Astrocyte (in vitro differentiated cells and primary cell): ENCODE results near the gene NAV2. TPM values are rescaled to one million over a fixed set of nuclear protein-coding genes. Genes with fewer than 3 reads are reported as not detected.

ENCODE experiments used
- DNase-seq: peaks from one replicate; pipeline ENCODE4 v3.0.0-alpha.2; 2010; ENCODE audit warnings: low read depth
- FAIRE-seq: peaks from 2 replicates; lab custom pipeline; 2011; peaks lifted over from hg19 to GRCh38; lab: Jason Lieb, UNC
- H2AFZ ChIP-seq: 2 replicates; pipeline ENCODE4 v1.6.0; 2012; ENCODE audit warnings: low read depth, low read length, inconsistent platforms
- H3K27ac ChIP-seq: 2 replicates; pipeline ENCODE4 v1.5.1; 2011; ENCODE audit warnings: low read depth, low read length, inconsistent platforms
- H3K27me3 ChIP-seq: 2 replicates; pipeline ENCODE4 v1.6.0; 2011; ENCODE audit warnings: low read length, inconsistent platforms; ENCODE audit not compliant: insufficient read depth
- H3K36me3 ChIP-seq: 2 replicates; pipeline ENCODE4 v1.5.1; 2011; ENCODE audit warnings: low read length, inconsistent platforms; ENCODE audit not compliant: insufficient read depth
- H3K4me1 ChIP-seq: 2 replicates; pipeline ENCODE4 v1.5.1; 2011; ENCODE audit warnings: low read length, inconsistent platforms; ENCODE audit not compliant: insufficient read depth
- H3K4me2 ChIP-seq: 2 replicates; pipeline ENCODE4 v1.6.0; 2012; ENCODE audit warnings: low read length, inconsistent platforms
- H3K4me3 ChIP-seq: 2 replicates; pipeline ENCODE4 v1.5.1; 2011; ENCODE audit warnings: low read depth, mild to moderate bottlenecking, low read length, inconsistent platforms; ENCODE audit not compliant: insufficient read depth
- H3K79me2 ChIP-seq: 2 replicates; pipeline ENCODE4 v1.6.0; 2012; ENCODE audit warnings: mild to moderate bottlenecking, low read length, inconsistent platforms; ENCODE audit not compliant: insufficient read depth
- H3K9ac ChIP-seq: 2 replicates; pipeline ENCODE4 v1.6.0; 2012; ENCODE audit warnings: mild to moderate bottlenecking, low read length, inconsistent platforms
- H3K9me3 ChIP-seq: 2 replicates; pipeline ENCODE4 v1.5.1; 2012; ENCODE audit warnings: low read depth, mild to moderate bottlenecking, low read length, inconsistent platforms; ENCODE audit not compliant: insufficient read depth
- H4K20me1 ChIP-seq: 2 replicates; pipeline ENCODE4 v1.6.0; 2012; ENCODE audit warnings: low read length, inconsistent platforms; ENCODE audit not compliant: insufficient read depth
- H3K27ac Mint-ChIP-seq: one replicate; pipeline ENCODE4 v1.8.0; 2021; ENCODE audit warnings: mild to moderate bottlenecking, mixed read lengths; ENCODE audit not compliant: unreplicated experiment
- H3K27me3 Mint-ChIP-seq: one replicate; pipeline ENCODE4 v1.8.0; 2021; ENCODE audit warnings: low read depth, mixed read lengths; ENCODE audit not compliant: unreplicated experiment
- H3K36me3 Mint-ChIP-seq: one replicate; pipeline ENCODE4 v1.8.0; 2021; ENCODE audit warnings: low read depth, mixed read lengths; ENCODE audit not compliant: unreplicated experiment
- H3K4me1 Mint-ChIP-seq: one replicate; pipeline ENCODE4 v1.8.0; 2021; ENCODE audit warnings: low read depth, mixed read lengths; ENCODE audit not compliant: unreplicated experiment
- H3K4me3 Mint-ChIP-seq: one replicate; pipeline ENCODE4 v1.8.0; 2021; ENCODE audit warnings: mild to moderate bottlenecking, moderate library complexity, mixed read lengths; ENCODE audit not compliant: unreplicated experiment
- H3K9me3 Mint-ChIP-seq: one replicate; pipeline ENCODE4 v1.8.0; 2021; ENCODE audit warnings: mild to moderate bottlenecking, mixed read lengths; ENCODE audit not compliant: unreplicated experiment
- CTCF ChIP-seq: IDR thresholded peaks from 2 replicates; pipeline ENCODE4 v1.5.1; 2011; ENCODE audit warnings: low read depth, mild to moderate bottlenecking, inconsistent platforms, low read length, moderate library complexity; ENCODE audit not compliant: insufficient read depth
- EZH2 ChIP-seq: IDR thresholded peaks from 2 replicates; pipeline ENCODE4 v1.6.1; 2012; ENCODE audit warnings: mild to moderate bottlenecking, low read length, inconsistent platforms; ENCODE audit not compliant: insufficient read depth
- total RNA-seq: library from RNA; stranded (reverse); gene quantifications from 2 replicates; pipeline ENCODE4 v1.2.1, GENCODE V29; 2021

NAV2 gene
- total RNA-seq, 1 donor from 2014 or later = 20.6 TPM

DNA sequence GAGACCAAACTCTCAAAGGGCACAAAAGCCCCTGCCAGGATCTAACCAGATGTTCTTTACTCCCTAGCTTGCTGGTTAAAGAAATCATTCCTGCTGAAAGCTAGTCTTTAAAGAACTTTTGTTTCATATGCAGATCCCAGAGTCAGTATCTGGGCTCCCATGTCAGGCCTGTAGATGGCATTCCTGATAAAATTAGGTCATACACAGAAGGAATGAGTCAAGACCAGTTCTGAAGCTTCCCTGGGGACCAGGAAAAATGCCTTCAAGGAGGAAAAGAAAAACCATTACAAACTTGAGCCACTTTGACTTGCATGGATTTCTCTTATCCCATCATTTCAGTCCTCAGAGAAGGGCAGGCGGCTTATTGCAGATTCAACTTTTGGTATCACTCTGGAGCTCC lies 441.7 kb downstream of the NAV2 start:
- Mint-ChIP-seq H3K36me3 (peaks cover 2% of the 10 kb centered on the region), H3K4me1 (peaks cover 3% of the 10 kb centered on the region), H3K27ac (no peak overlapping the region), H3K27me3 (peaks cover 39% of the 10 kb centered on the region), H3K9me3 (peaks cover 21% of the 10 kb centered on the region), H3K4me3 (no peak overlapping the region)
- no peak overlapping the region for H3K9ac ChIP-seq
- FAIRE-seq = peak; percentile 26
- H3K4me3 ChIP-seq = no peak overlapping the region
- H3K36me3 ChIP-seq = no peaks in the 10 kb centered on the region
- no peak for DNase-seq
- TF ChIP-seq EZH2 = no peak
- TF ChIP-seq CTCF = no peak
- peaks cover 51% of the 10 kb centered on the region for H3K27me3 ChIP-seq
- no peaks in the 10 kb centered on the region for H3K79me2 ChIP-seq
- H3K4me2 ChIP-seq = no peak overlapping the region
- H3K27ac ChIP-seq = no peak overlapping the region
- no peak overlapping the region for H2AFZ ChIP-seq
- peaks cover 11% of the 10 kb centered on the region for H4K20me1 ChIP-seq
- no peaks in the 10 kb centered on the region for H3K4me1 ChIP-seq
- H3K9me3 ChIP-seq = peaks cover 5% of the 10 kb centered on the region

DNA sequence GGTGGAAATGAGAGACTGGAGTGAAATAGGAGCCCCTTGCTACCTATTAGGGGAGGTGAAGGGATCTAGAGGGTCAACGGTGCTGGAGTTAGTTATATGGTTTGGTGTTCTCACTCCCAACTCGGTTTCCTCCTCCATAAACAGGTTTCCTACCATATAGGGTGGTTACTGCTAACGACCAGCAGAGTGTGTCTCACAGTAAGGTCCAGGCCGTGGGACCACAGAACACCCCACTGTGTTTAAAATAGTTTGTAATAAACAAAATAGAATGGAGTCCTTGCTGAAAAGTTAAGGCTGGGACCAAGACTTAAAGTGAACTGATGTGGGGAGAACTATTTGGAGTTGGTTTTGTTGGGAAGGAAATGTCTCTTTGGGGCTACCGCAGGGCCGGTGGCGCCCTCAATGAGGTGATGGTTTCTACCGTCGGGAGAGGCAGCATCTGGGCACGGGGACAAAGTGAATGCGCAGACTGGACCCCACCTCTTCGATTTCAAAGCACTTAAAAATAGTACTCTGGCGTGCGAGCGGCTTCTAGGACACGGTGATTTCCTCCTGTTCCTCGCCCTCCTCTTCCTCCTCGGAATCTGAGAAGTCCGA lies 443.1 kb downstream of the NAV2 start:
- Histone ChIP-seq H3K9me3 (peaks cover 5% of the 10 kb centered on the region), H3K27ac (no peak overlapping the region), H2AFZ (no peak overlapping the region), H4K20me1 (peaks cover 12% of the 10 kb centered on the region), H3K4me3 (no peak overlapping the region), H3K9ac (no peak overlapping the region), H3K4me1 (no peaks in the 10 kb centered on the region), H3K4me2 (no peak overlapping the region), H3K36me3 (no peaks in the 10 kb centered on the region), H3K27me3 (peaks cover 65% of the 10 kb centered on the region), H3K79me2 (no peaks in the 10 kb centered on the region)
- peaks cover 50% of the 10 kb centered on the region for H3K27me3 Mint-ChIP-seq
- peaks cover 3% of the 10 kb centered on the region for H3K4me1 Mint-ChIP-seq
- FAIRE-seq (no peak), DNase-seq (no peak)
- H3K36me3 Mint-ChIP-seq = peaks cover 5% of the 10 kb centered on the region
- peak overlapping the region; percentile 78 for H3K27ac Mint-ChIP-seq
- peaks cover 26% of the 10 kb centered on the region for H3K9me3 Mint-ChIP-seq
- no peak overlapping the region for H3K4me3 Mint-ChIP-seq
- TF ChIP-seq EZH2 (no peak), CTCF (no peak)

GRCh38 chr11:20156280-20156875 lies 443.7 kb downstream of the NAV2 start:
- peaks cover 13% of the 10 kb centered on the region for H4K20me1 ChIP-seq
- H3K36me3 ChIP-seq = no peaks in the 10 kb centered on the region
- no peak overlapping the region for H3K4me3 ChIP-seq
- peaks cover 56% of the 10 kb centered on the region for H3K27me3 Mint-ChIP-seq
- H3K9me3 Mint-ChIP-seq = peaks cover 31% of the 10 kb centered on the region
- no peaks in the 10 kb centered on the region for H3K4me1 ChIP-seq
- TF ChIP-seq EZH2 (peak; percentile 97), CTCF (no peak)
- H3K27me3 ChIP-seq = peaks cover 71% of the 10 kb centered on the region
- FAIRE-seq (no peak), DNase-seq (no peak)
- H2AFZ ChIP-seq = no peak overlapping the region
- H3K9ac ChIP-seq = no peak overlapping the region
- H3K27ac Mint-ChIP-seq = no peak overlapping the region
- peak overlapping the region; percentile 26 for H3K4me2 ChIP-seq
- H3K79me2 ChIP-seq = no peaks in the 10 kb centered on the region
- no peak overlapping the region for H3K27ac ChIP-seq
- peaks cover 5% of the 10 kb centered on the region for H3K9me3 ChIP-seq
- H3K4me1 Mint-ChIP-seq = peaks cover 3% of the 10 kb centered on the region
- no peak overlapping the region for H3K4me3 Mint-ChIP-seq
- peaks cover 7% of the 10 kb centered on the region for H3K36me3 Mint-ChIP-seq
